GM23338 (cell line): ENCODE results near the gene KRTAP10-9.

ENCODE experiments used
- POLR2AphosphoS5 ChIP-seq: IDR thresholded peaks from 2 replicates; pipeline ENCODE4 v1.6.1; 2016; ENCODE audit warnings: antibody characterized with exemption, low read depth
- REST ChIP-seq: IDR thresholded peaks from one replicate; pipeline ENCODE4 v1.6.1; 2018; ENCODE audit warnings: antibody characterized with exemption; ENCODE audit not compliant: unreplicated experiment

- TF ChIP-seq REST: no peak
- TF ChIP-seq POLR2AphosphoS5: no peak
Observed at GRCh38 chr21:44616591-44616926, 10.3 kb upstream of the KRTAP10-9 start.
